DMS153 treated with DMSO at 0.1 percent for 48 hours (cell line): Measurements from ENCODE around the gene HIPK3.
A peak's percentile ranks its signal among the peaks of the same experiment; 100 is the strongest.
"Not testable (repeated sequence)": the region's sequence is repeated elsewhere in the genome, so short reads cannot be mapped to it uniquely, and the experiment has no call there.

ENCODE experiments used
- DNase-seq: peaks from one replicate; lab custom pipeline; 2025; ENCODE audit not compliant: unreplicated experiment; lab: John Stamatoyannopoulos, UW

HIPK3 gene

GRCh38 chr11:33296695-33297094 is 39.5 kb downstream of the HIPK3 start:
- no peak for DNase-seq

- DNase-seq: no peak
Measured at GRCh38 chr11:33303541-33303940, 46.4 kb downstream of the HIPK3 start.

- DNase-seq: not testable (repeated sequence)
Measured at GRCh38 chr11:33306821-33307220, 49.6 kb downstream of the HIPK3 start.

- no peak for DNase-seq
Measured at GRCh38 chr11:33307984-33308383, 50.8 kb downstream of the HIPK3 start.

- no peak for DNase-seq
Measured at GRCh38 chr11:33309118-33309517, 51.9 kb downstream of the HIPK3 start.

- no peak for DNase-seq
Measured at GRCh38 chr11:33310720-33311500, 53.7 kb downstream of the HIPK3 start.

GRCh38 chr11:33311680-33312079 is 54.5 kb downstream of the HIPK3 start:
- no peak for DNase-seq

- DNase-seq: no peak
Measured at GRCh38 chr11:33315822-33316221, 58.6 kb downstream of the HIPK3 start.

- no peak for DNase-seq
Measured at GRCh38 chr11:33317662-33318061, 60.5 kb downstream of the HIPK3 start.

GRCh38 chr11:33320016-33320813 is 63.0 kb downstream of the HIPK3 start:
- DNase-seq: no peak

GRCh38 chr11:33320814-33321330 is 63.7 kb downstream of the HIPK3 start:
- DNase-seq: no peak

GRCh38 chr11:33321422-33321821 is 64.2 kb downstream of the HIPK3 start:
- no peak for DNase-seq

- no peak for DNase-seq
Measured at GRCh38 chr11:33323421-33323820, 66.2 kb downstream of the HIPK3 start.

GRCh38 chr11:33324302-33324985 is 67.3 kb downstream of the HIPK3 start:
- DNase-seq: no peak

GRCh38 chr11:33325451-33325850 is 68.3 kb downstream of the HIPK3 start:
- DNase-seq: no peak

- DNase-seq: peak; percentile 19
Measured at GRCh38 chr11:33329705-33330329, 72.6 kb downstream of the HIPK3 start.

- no peak for DNase-seq
Measured at GRCh38 chr11:33333816-33334215, 76.6 kb downstream of the HIPK3 start.

- DNase-seq: no peak
Measured at GRCh38 chr11:33334627-33335026, 77.4 kb downstream of the HIPK3 start.

- no peak for DNase-seq
Measured at GRCh38 chr11:33339247-33339646, 82.1 kb downstream of the HIPK3 start.

- no peak for DNase-seq
Measured at GRCh38 chr11:33344611-33345010, 87.4 kb downstream of the HIPK3 start.

- DNase-seq: no peak
Measured at GRCh38 chr11:33347490-33348125, 90.4 kb downstream of the HIPK3 start.
